Stomach (tissue), 4 donors: Measurements from ENCODE around the gene CLIC5.

Experiments used
- CTCF ChIP-seq, 7 experiments: fragments of 450-650 bp in 4 of 7; fragments of 200-600 bp in 3 of 7; sonication (generic) in 3 of 7; IDR thresholded peaks; one replicate each; pipeline ENCODE4 v1.5.1; 2016 to 2019; ENCODE audit warnings: antibody characterized with exemption in 7 of 7, control low read depth in 2 of 7, mild to moderate bottlenecking in 1 of 7
- POLR2AphosphoS5 ChIP-seq, 3 donors: sonication (generic); formaldehyde crosslinking; IDR thresholded peaks; one replicate each; pipeline ENCODE4 v1.6.1; 2016; ENCODE audit warnings: antibody characterized with exemption in 3 of 3

- TF ChIP-seq CTCF (IDR thresholded peaks at IDR 0.05) (no peak), POLR2AphosphoS5 (IDR thresholded peaks at IDR 0.05) (no peak)
Observed at GRCh38 chr6:45877970-45878590, 137.6 kb downstream of the CLIC5 start.
